Measurements from ENCODE around the gene FAF1. TPM values are rescaled to one million over a fixed set of nuclear protein-coding genes. Genes with fewer than 3 reads are reported as not detected.

Gene FAF1
- total RNA-seq, 1 experiment from 2014 or later: 73.2 TPM

GRCh38 chr1:50923564-50923963 is 36.5 kb downstream of the FAF1 start:
- Histone ChIP-seq H3K27me3 (ENCODE audit: insufficient read depth, low read length) (no peaks in the 10 kb centered on the region), H3K36me3 (ENCODE audit: control insufficient read depth in 1 of 2, insufficient read depth in 2 of 2, low read length in 2 of 2) (peaks cover 0 to 4% of the 10 kb centered on the region in 2 experiments; a peak in 1 of 4 replicates), H3K9me2 (ENCODE audit: insufficient read depth) (no peaks in the 10 kb centered on the region), H3K4me1 (ENCODE audit: control insufficient read depth in 1 of 2, insufficient read depth in 2 of 2, low read length in 2 of 2) (no peaks in the 10 kb centered on the region), H4K20me1 (ENCODE audit: insufficient read depth) (0 out of 2 replicates have a peak, but pooled peaks cover 4% of the 10 kb centered on the region), H3K27ac (ENCODE audit: low read depth, low read length) (no peak overlapping the region), H3K9ac (ENCODE audit: low read length) (no peak overlapping the region), H2AFZ (ENCODE audit: low read depth, low read length, poor library complexity, severe bottlenecking) (no peak overlapping the region), H3K9me3 (ENCODE audit: control insufficient read depth in 1 of 2, insufficient read depth in 1 of 2, low read depth in 1 of 2, low read length in 2 of 2) (peaks cover 0 to 6% of the 10 kb centered on the region in 2 experiments; a peak in 1 of 4 replicates), H3K4me3 (replicated peaks in 1 of 2; ENCODE audit: low read depth in 1 of 2, low read length in 2 of 2) (no peak overlapping the region), H3K4me2 (ENCODE audit: low read length) (no peak overlapping the region), H3K79me2 (ENCODE audit: insufficient read depth, low read length) (peaks cover 97% of the 10 kb centered on the region)
- TF ChIP-seq JUND (IDR thresholded peaks at IDR 0.05): no peak
- TF ChIP-seq MAX (IDR thresholded peaks at IDR 0.05): no peak
- no peak for TF ChIP-seq SP1 (IDR thresholded peaks at IDR 0.05; ENCODE audit: low read depth)
- no peak for TF ChIP-seq REST (IDR thresholded peaks at IDR 0.05; ENCODE audit: low read depth)
- no peak for TF ChIP-seq YY1 (IDR thresholded peaks at IDR 0.05; ENCODE audit: extremely low read depth, insufficient replicate concordance, low read depth, low read length)
- TF ChIP-seq ZFX (IDR thresholded peaks at IDR 0.05): no peak
- TF ChIP-seq ELF1 (IDR thresholded peaks at IDR 0.05; ENCODE audit: borderline replicate concordance, low read depth): no peak
- TF ChIP-seq EZH2 (IDR thresholded peaks at IDR 0.05): no peak
- no peak for TF ChIP-seq POLR2A (IDR thresholded peaks at IDR 0.05; ENCODE audit: borderline replicate concordance, extremely low read depth, insufficient read depth, insufficient read length)
- ChIA-PET POLR2A (no interaction called here), CTCF (interaction anchor here (0.9 kb wide), 1 partner anchor 50 kb away, joined by 3 read pairs; no protein-coding TSS in a partner anchor), RAD21 (ENCODE audit: low non-redundant PET in 1 of 2, low total read pairs in 2 of 2, uncharacterized antibody in 2 of 2, unreplicated experiment in 2 of 2) (no interaction called here)
- intact Hi-C loops (cut with micrococcal nuclease): no loop called here
- no TSS peak for BruUV-seq (replicated peaks)
- DNase-seq (ENCODE audit: low read depth, low spot score) (no peak), ATAC-seq (no peak)
